Breast epithelium (tissue), 3 donors: ENCODE results near the gene SAMSN1.

Source experiments
- CTCF ChIP-seq, 3 donors: fragments of 450-650 bp; IDR thresholded peaks; one replicate each; pipeline ENCODE4 v1.5.1; 2016 to 2017; ENCODE audit warnings: antibody characterized with exemption in 3 of 3, mild to moderate bottlenecking in 3 of 3, moderate library complexity in 3 of 3
- POLR2AphosphoS5 ChIP-seq, 3 donors: sonication (generic); formaldehyde crosslinking; IDR thresholded peaks; one replicate each; pipeline ENCODE4 v1.6.1; 2017; ENCODE audit warnings: antibody characterized with exemption in 3 of 3

- no peak for TF ChIP-seq CTCF (IDR thresholded peaks at IDR 0.05)
- no peak for TF ChIP-seq POLR2AphosphoS5 (IDR thresholded peaks at IDR 0.05)
Measured at GRCh38 chr21:14560139-14560538, 14.0 kb upstream of the SAMSN1 start.
